Loucy (cell line): ENCODE results near the gene RPS3.

Experiments
- H2AFZ ChIP-seq: fragments of 200-600 bp; sonication (generic); 2 replicates; pipeline ENCODE4 v1.6.0; 2016; ENCODE audit warnings: antibody characterized with exemption, mild to moderate bottlenecking, low read length, moderate library complexity
- H3F3A ChIP-seq: fragments of 200-600 bp; 2 replicates; pipeline ENCODE4 v1.6.0; 2016; ENCODE audit warnings: antibody characterized with exemption, low read depth, mild to moderate bottlenecking
- H3K27me3 ChIP-seq: fragments of 200-600 bp; sonication (generic); 2 replicates; pipeline ENCODE4 v1.6.1; 2014; ENCODE audit warnings: low read length, mild to moderate bottlenecking; ENCODE audit not compliant: insufficient read depth, poor library complexity, severe bottlenecking
- H3K36me3 ChIP-seq: fragments of 200-600 bp; sonication (generic); 2 replicates; pipeline ENCODE4 v1.6.1; 2016; ENCODE audit warnings: low read length; ENCODE audit not compliant: insufficient read depth
- H3K4me1 ChIP-seq: fragments of 200-600 bp; sonication (generic); 2 replicates; pipeline ENCODE4 v1.5.1; 2014; ENCODE audit warnings: low read length, mild to moderate bottlenecking; ENCODE audit not compliant: insufficient read depth, poor library complexity, severe bottlenecking
- H3K4me2 ChIP-seq: fragments of 200-600 bp; sonication (generic); 2 replicates; pipeline ENCODE4 v1.6.0; 2014; ENCODE audit warnings: antibody characterized with exemption, low read length, low read depth, mild to moderate bottlenecking; ENCODE audit not compliant: poor library complexity, severe bottlenecking
- H3K4me3 ChIP-seq: fragments of 200-600 bp; sonication (generic); 2 replicates; pipeline ENCODE4 v1.5.1; 2014; ENCODE audit warnings: low read length, mild to moderate bottlenecking, mixed read lengths; ENCODE audit not compliant: poor library complexity, severe bottlenecking
- H3K79me2 ChIP-seq: fragments of 200-600 bp; sonication (generic); 2 replicates; pipeline ENCODE4 v1.6.1; 2014; ENCODE audit warnings: low read length; ENCODE audit not compliant: insufficient read depth
- H3K9ac ChIP-seq: fragments of 200-600 bp; sonication (generic); 2 replicates; pipeline ENCODE4 v1.6.0; 2014; ENCODE audit warnings: mild to moderate bottlenecking, low read depth, low read length, moderate library complexity; ENCODE audit not compliant: poor library complexity, severe bottlenecking
- H3K9me2 ChIP-seq: fragments of 200-600 bp; sonication (generic); replicated peaks from 2 replicates; pipeline ENCODE4 v1.6.1; 2016; ENCODE audit warnings: low read depth, low read length, mixed read lengths
- H3K9me3 ChIP-seq: fragments of 200-600 bp; sonication (generic); 2 replicates; pipeline ENCODE4 v1.6.1; 2014; ENCODE audit warnings: mild to moderate bottlenecking, antibody characterized with exemption, low read length, low read depth; ENCODE audit not compliant: insufficient read depth
- H4K20me1 ChIP-seq: fragments of 200-600 bp; sonication (generic); 2 replicates; pipeline ENCODE4 v1.6.0; 2014; ENCODE audit warnings: antibody characterized with exemption, low read length, mild to moderate bottlenecking; ENCODE audit not compliant: insufficient read depth, poor library complexity, severe bottlenecking
- CTCF ChIP-seq: fragments of 200-600 bp; sonication (generic); conservative IDR thresholded peaks from 2 replicates; pipeline ENCODE4 v1.5.1; 2014; ENCODE audit warnings: mild to moderate bottlenecking, antibody characterized with exemption, low read length
- EZH2phosphoT487 ChIP-seq: fragments of 200-600 bp; IDR thresholded peaks from 2 replicates; pipeline ENCODE4 v1.6.1; 2018; ENCODE audit warnings: antibody characterized with exemption, mild to moderate bottlenecking, moderate library complexity, borderline replicate concordance

RPS3 gene

GRCh38 chr11:75453916-75454655, 54.8 kb downstream of the RPS3 start:
- Histone ChIP-seq H3K9me2 (no peaks in the 10 kb centered on the region), H2AFZ (no peak overlapping the region), H3K4me1 (no peaks in the 10 kb centered on the region), H3K79me2 (no peaks in the 10 kb centered on the region), H3K9ac (no peak overlapping the region), H3F3A (no peaks in the 10 kb centered on the region), H3K36me3 (no peaks in the 10 kb centered on the region), H4K20me1 (no peaks in the 10 kb centered on the region), H3K4me3 (no peak overlapping the region), H3K27me3 (no peaks in the 10 kb centered on the region), H3K4me2 (no peak overlapping the region), H3K9me3 (no peaks in the 10 kb centered on the region)
- TF ChIP-seq EZH2phosphoT487 (no peak), CTCF (no peak)

GRCh38 chr11:75454987-75455386, 55.7 kb downstream of the RPS3 start:
- Histone ChIP-seq H3K9ac (no peak overlapping the region), H4K20me1 (no peaks in the 10 kb centered on the region), H3F3A (no peaks in the 10 kb centered on the region), H3K9me2 (no peaks in the 10 kb centered on the region), H3K79me2 (no peaks in the 10 kb centered on the region), H3K4me2 (no peak overlapping the region), H3K36me3 (no peaks in the 10 kb centered on the region), H3K4me1 (no peaks in the 10 kb centered on the region), H3K27me3 (no peaks in the 10 kb centered on the region), H3K4me3 (no peak overlapping the region), H2AFZ (no peak overlapping the region), H3K9me3 (no peaks in the 10 kb centered on the region)
- TF ChIP-seq CTCF (no peak), EZH2phosphoT487 (no peak)
